GM18519 (cell line): ENCODE results near the gene TTC12.
A peak's percentile ranks its signal among the peaks of the same experiment; 100 is the strongest.

Experiments used
- ATAC-seq: cut with Tn5 transposase; IDR thresholded peaks from one replicate; pipeline ENCODE4 v1.9.1; 2021; ENCODE audit warnings: mild to moderate bottlenecking, moderate library complexity; ENCODE audit not compliant: unreplicated experiment, low FRiP score

The TTC12 gene, protein sequence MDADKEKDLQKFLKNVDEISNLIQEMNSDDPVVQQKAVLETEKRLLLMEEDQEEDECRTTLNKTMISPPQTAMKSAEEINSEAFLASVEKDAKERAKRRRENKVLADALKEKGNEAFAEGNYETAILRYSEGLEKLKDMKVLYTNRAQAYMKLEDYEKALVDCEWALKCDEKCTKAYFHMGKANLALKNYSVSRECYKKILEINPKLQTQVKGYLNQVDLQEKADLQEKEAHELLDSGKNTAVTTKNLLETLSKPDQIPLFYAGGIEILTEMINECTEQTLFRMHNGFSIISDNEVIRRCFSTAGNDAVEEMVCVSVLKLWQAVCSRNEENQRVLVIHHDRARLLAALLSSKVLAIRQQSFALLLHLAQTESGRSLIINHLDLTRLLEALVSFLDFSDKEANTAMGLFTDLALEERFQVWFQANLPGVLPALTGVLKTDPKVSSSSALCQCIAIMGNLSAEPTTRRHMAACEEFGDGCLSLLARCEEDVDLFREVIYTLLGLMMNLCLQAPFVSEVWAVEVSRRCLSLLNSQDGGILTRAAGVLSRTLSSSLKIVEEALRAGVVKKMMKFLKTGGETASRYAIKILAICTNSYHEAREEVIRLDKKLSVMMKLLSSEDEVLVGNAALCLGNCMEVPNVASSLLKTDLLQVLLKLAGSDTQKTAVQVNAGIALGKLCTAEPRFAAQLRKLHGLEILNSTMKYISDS

DNA sequence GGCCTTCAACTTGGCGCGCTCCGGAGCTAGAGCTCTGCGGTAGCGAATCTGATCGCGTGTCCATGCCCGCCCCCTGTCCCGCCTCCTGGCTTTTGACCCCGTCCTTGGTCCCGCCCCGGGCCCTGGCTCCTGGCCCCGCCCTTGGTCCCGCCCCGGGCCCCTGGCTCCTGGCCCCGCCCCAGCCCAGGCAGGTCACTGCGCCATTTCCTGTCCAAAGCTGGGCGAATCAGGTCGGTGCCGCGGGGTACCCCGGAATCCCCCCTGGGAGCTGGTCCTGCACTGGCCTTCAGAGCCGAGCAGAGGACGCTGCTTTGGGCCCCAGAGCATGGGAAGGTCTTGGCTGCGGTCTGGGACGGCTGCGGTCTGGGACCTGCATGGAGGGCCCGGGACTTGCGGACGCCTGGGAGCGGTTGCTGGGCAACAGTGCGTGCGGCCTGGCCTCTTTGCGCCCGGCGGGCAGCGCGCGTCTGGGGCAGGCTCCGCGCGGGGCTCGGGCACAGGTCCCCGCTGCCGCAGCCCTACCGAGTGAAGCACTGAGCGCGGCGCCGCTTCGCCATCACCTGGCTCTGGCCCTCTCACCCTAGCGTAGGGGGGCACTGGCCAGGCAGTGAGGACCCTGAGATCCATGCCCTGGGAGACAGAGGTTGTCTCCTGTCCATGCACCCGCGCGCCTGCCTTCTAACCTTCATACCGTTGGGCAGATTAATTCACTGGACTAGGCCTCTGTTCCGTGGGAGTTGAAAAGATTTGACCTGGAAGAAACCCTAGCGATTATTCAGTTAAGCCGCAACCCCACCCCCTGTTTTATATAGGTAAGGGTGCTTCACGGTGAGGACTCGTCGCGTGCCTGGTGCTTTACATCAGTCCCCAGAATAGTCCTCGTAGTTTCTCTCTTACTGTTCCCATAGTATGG is at the start of gene TTC12:
TSS of gene TTC12 (plus strand) at position 195 of the 913 bp plus-strand sequence. CDS start 1,675 bp downstream, outside the sequence.
- peak; percentile 75 for ATAC-seq

DNA sequence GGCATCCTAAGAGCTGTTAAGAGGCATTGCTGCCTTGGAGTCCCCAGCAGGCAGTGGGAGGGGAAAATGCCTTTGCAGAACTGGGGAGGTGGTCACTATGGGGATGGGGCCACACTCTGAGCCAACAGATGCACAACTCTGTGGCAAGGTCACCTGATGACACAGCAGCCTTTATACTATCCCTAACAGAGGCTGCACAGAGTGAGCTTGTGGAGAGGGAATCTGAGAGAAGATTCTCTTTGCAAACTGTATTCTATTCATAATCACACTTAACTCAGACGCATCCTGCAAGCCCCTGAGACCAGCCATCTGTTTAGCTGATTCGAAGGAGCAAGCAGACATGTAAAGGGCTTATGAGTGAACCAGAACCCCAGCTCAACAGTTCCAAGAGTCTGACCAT is 49.0 kb upstream of the TTC12 start:
- no peak for ATAC-seq

DNA sequence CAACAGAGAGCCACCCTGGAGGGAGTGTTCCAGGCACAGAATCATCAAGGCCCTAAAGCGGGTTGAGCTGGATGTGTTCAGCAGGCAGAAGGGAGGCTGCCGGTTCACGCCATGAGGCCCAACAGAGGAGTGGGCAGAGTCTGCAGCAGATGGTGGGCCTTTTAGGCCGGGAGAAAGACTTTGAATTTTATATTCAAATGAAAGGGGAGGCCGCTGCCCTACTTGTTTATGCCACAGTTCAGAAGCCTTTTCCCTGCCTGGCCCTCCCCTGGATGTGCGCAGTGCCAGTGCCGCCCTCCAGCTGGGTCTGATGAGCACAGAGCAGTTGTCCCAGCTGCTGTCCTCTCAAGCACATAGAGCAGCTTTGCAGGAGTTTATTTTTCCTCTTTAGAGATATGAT is 46.9 kb upstream of the TTC12 start:
- ATAC-seq: no peak

DNA sequence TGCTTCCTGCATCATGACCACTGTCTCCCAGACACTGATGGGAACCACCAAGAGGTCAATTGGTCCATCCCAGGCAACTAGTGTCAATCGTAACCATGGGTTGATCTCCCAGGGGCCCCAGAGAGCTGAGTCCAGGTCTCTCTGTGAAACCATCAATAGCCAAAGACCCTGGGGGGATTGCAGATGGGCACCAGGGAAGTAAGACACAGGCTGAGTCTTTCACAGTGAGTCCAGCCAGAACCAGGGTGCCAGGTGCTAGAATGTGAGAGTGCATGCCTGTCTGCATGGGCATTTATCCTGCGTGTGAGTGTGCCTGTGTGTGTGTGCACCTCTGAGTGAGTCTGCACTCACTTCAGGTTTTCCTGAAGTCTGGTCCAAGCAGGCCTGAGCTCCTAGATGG is 45.3 kb upstream of the TTC12 start:
- ATAC-seq: no peak

DNA sequence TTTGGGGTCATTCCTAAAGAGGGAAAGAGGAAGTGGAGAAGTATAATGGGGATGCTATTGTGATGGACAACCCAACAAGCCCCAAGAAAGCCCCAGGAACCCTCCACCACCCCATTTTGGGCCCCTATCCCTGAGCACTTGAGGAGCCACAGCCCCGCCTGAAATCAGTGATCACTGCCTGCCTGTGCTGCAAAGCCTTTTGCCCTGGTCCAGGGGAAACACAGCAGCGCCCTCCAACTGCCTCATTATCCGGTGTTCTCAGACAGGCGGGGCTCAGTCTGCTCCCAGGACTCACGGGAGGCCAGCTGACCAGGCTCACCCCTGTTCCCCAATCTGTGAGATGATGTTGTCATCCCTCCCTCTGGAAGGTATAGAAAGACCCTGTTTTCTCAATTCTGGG is 44.7 kb upstream of the TTC12 start:
- no peak for ATAC-seq

DNA sequence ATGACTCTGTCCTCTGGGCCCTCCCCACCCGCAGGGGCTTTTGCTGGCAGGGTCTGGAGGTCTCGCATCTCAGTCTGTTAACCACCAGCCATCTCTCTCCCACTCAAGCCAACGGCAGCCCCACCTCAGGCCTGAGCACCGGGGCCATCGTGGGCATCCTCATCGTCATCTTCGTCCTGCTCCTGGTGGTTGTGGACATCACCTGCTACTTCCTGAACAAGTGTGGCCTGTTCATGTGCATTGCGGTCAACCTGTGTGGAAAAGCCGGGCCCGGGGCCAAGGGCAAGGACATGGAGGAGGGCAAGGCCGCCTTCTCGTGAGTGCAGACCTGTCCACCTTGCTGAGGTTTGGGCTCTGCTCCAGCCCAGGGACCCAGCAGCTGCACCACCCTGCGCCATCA is 44.3 kb upstream of the TTC12 start:
- ATAC-seq: no peak

DNA sequence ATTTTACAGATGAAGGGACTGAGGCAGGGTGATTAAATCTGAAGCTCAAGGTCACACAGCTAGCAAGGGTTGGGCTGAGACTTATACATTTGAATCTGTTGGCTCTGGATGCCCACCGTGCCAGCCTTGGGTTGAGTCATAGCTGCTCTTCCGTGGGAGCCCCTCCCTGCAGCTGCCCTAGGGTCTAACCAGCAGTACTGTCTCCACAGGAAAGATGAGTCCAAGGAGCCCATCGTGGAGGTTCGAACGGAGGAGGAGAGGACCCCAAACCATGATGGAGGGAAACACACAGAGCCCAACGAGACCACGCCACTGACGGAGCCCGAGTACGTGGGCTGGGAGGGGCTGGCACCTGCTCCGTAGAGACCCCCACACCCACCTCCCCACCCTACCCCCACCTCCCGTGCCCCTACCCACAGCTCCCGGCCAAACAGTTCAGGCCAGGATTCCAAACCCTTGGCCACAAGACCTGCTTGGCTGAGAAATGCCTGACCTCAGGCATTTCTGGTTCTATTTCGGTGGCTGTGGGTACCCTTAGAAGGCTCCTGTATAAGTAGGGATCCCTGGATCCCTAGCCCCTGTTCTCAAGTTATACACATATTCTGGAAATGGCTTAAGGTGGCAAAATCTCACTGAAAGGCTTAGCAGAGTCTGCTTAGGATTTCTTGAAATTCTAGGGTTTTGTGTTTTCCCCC is 42.7 kb upstream of the TTC12 start:
- ATAC-seq: no peak

DNA sequence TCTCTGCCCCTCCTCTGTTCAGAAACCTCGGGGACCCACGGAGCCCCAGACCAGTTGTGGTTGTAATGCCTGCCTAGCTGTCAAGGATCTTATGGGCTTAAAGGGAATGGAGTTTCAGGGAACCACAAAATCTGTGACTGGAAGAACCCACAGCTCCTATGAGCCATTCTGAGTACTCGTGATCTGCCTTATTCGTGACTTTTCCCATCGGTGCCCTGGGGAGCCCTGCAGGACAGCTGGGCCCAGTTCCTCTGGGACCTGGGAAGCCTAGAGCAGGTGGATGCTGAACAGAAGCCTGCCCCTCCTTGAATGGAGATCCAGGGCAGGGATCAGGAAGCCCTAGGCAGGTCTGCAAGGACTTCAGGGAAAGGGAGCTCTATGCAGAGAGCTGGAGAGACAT is 42.1 kb upstream of the TTC12 start:
- ATAC-seq: no peak

DNA sequence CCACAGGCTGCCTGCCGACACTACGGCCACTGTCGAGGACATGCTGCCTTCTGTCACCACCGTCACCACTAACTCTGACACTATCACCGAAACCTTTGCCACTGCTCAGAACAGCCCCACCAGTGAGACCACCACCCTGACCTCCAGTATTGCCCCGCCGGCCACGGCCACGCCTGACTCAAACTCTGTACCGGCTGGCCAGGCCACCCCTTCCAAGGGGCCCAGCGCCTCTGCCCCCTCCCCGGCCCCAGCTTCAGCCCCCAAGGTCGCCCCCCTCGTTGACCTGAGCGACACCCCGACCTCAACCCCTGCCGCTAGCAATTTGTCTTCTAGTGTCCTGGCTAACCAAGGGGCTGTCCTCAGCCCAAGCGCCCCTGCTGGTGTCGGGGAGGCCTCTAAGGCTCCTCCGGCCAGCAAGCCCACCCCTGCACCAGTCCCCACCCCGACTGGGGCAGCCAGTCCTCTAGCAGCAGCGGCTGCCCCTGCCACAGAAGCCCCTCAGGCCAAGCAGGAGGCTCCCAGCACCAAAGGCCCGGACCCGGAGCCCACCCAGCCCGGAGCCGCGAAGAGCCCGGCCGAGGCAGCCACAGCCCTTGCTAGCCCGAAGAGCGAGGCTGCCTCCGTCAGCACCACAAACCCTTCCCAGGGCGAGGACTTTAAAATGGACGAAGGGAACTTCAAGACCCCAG is 41.3 kb upstream of the TTC12 start:
- no peak for ATAC-seq

DNA sequence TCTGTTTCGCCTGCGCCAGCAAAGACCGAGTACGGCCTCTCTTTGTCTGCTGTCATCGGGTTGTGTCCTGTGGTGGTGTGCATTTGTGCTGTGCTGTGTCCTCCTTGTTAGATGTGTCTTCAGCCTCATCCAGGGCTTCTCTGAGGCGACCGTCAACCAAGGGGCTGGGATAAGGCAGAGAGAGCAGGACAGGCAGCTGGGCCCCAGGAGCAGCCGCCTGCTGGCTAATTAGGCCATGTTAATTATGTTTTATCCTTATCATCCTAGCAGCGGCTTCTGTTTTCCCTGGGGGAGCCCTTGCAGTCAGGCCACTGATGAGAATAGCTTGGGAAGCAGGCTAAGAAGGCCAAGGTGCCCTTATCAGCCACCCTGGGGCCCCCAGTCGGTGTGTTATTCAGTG is 40.7 kb upstream of the TTC12 start:
- ATAC-seq: no peak

DNA sequence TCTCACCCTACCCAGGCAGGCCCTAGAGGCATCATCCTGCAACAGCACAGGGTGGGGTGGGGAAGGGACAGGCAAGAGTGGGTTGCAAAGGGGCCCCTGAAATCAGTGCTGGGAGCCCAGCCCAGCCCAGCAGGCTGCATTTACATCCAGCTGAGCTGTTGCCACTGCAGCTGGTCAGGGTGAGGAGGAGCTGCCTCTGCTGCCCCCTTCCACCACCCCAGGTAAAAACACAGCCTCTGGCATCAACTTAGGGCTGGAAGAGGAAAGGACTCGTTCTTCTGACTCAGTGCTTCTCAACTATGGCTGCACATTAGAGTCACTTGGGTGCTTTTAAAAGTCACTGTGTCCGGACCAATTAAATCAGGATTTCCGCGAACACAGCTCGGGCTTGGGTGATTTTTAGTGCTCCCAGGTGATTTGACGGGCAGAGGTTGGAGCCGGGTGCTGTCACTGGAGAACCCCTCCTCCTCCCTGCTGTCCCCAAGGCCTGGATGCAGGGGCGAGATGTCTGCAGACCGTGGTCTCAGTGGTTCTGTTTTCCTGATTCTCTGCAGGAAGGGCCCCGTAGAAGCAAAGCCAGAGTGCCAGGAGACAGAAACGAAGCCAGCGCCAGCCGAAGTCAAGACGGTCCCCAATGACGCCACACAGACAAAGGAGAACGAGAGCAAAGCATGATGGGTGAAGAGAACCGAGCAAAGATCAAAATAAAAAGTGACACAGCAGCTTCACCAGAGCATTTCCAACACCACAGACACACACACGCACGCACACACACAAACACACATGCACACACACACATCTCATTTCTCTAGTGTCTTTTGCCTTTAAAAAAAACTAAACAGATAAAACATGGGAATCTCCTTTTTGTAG is 39.4 kb upstream of the TTC12 start:
- no peak for ATAC-seq

DNA sequence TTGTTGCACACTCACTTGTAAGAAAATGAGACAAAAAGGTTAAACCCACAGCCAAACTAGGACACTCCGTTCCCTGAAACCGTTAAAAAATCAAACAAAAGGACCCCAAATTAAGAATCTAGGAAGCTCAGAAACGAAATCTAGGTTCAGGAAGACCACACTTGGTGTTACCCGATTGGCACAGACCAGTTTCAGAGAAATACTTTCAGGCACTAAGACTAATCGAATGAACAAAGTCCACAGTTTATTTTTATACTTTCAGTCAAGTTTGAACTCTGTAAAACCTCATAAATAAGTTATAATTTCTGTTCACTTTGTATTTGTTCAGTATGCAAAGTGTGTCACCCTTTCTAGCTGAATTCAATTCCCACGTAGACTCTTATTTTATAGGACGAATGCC is 38.8 kb upstream of the TTC12 start:
- no peak for ATAC-seq

DNA sequence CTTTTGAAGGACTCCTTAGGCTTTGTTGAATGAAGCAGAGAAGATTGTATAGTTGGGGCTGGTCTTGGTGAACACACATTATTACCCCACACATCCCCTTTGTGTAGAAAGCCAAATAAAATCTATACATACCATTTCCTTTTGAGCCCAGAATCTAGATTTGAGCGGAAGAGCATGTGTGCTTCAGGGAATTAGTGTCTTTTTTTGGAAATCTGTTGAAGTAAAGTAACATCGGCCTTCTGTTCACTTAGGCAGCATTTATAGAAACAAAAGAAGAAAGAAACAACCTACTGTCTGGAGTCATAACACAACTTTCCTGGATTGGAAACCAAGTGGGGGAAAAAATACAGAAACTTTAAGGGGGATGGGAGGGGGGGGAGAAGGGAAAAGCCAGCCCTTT is 37.9 kb upstream of the TTC12 start:
- no peak for ATAC-seq

DNA sequence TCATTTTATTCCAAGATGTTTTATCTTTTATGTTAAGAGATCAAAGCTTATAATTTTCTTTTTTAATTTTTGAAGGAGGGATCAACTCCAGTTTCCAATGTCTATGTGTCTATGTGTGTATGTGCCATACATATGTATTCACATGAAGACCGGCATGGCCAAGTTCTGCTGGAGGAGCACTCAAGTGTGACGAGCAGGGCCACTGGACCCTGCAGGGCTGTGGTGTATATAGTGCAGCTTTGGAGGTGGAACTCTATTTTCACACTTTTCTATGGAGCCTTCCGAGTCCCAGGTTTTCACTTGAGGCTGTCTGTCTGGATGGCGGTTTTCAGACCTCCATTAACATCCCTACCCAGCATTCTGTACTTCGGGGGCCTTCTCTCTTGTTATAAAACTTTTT is 36.5 kb upstream of the TTC12 start:
- ATAC-seq: no peak

DNA sequence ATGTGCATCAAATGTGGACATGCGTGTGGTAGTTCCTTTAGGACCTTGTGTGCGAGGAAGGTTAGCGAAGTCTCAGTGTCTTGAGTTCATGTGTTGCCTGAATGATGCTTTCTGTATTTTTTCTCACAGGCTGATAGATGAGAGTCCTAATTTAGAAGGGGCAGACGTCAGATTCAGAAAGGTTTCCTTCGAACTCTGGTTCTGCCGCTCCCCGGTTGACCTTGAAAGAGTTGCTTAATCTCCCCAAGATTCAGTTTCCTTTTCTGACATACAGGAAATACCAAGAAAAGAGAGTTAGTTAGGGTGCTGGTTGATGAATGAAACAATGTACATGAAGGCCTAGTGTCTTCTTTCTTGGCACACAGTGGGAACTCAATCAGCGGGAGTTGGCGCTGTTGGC is 35.9 kb upstream of the TTC12 start:
- ATAC-seq: no peak

DNA sequence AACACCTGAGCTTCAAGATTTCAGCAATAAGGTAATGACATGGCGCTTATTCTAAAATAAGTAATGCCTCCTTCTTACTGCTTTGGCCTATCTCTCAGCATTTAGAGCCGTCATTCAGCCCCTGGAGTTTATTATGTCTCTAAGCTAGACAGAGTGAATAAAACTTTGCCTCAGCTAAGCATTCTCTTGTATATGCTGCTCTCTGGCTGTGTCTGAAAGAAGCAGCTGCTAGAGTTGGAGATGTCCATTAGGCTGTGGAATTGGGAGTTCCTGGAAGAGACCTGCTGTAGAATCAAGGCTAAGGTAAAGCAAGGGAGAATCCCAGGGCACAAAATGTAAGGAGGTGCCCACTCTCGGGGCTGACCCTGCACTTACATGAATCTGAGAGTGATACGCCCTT is 35.5 kb upstream of the TTC12 start:
- ATAC-seq: no peak

DNA sequence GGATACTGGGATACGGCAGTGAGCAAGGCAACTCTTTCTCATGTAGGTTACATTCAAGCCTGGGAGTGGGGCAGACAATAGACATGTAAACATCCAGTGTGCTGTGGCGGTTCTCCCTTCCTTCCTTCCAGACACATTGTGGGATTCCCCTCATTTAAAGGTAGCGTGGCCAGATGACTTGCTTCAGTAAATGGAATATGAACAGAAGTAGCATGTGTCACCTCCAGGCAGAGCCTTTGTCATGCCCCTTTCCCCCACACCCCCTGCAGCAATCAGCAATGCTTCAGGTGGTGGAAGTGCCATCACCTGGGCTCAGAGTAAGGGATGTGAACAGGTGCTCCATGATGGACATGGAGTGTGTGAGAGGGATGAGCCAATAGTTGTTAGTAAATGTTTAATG is 34.8 kb upstream of the TTC12 start:
- ATAC-seq: no peak

DNA sequence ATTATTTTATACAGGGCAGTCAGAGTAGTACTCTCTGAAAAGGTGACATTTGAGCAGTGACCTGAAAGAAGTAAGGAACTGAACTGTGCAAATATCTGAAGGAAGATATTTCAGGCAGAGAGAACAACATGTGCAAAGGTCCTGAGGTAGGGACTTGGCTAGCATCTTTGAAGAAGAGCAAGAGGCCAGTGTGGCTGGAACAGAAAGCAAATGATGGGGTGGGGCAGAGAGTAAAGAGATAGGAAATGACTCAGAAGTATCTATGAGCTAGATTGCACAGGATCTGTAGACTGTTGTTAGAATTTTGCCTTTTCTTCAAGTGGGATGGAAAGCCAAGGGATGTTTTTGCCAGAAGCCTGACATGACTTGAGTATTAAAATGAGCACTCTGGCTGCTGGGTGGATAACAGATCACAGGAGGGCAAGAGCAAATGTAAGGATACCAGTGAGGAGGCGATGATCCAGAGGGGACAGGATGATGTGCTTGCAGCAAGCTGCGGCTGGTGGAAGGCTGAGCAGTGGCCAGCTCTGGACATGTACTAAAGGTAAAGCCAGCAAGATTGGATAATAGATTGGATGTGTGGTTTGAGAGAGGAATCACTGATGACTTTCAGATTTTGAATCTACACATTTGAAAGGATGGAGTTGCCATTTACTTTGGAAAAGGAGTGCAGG is 33.2 kb upstream of the TTC12 start:
- no peak for ATAC-seq
